UCSD-AML1 (cell line): ENCODE results near the gene LARP4B.

Experiments used
- DNase-seq: peaks from one replicate; lab custom pipeline; 2025; ENCODE audit not compliant: unreplicated experiment; lab: John Stamatoyannopoulos, UW

LARP4B gene

GRCh38 chr10:870564-871166 is 60.8 kb downstream of the LARP4B start:
- DNase-seq, result no peak

- no peak for DNase-seq
Measured at GRCh38 chr10:869171-869570, 62.3 kb downstream of the LARP4B start.

- no peak for DNase-seq
Measured at GRCh38 chr10:867807-868206, 63.7 kb downstream of the LARP4B start.

GRCh38 chr10:866577-866941 is 64.9 kb downstream of the LARP4B start:
- no peak for DNase-seq

GRCh38 chr10:865924-866576 is 65.5 kb downstream of the LARP4B start:
- DNase-seq, result no peak

- no peak for DNase-seq
Measured at GRCh38 chr10:865257-865656, 66.2 kb downstream of the LARP4B start.

- DNase-seq, result no peak
Measured at GRCh38 chr10:860519-860918, 71.0 kb downstream of the LARP4B start.

GRCh38 chr10:856416-857157 is 74.9 kb downstream of the LARP4B start:
- no peak for DNase-seq

GRCh38 chr10:855671-856070 is 75.8 kb downstream of the LARP4B start:
- DNase-seq, result no peak

GRCh38 chr10:855079-855478 is 76.4 kb downstream of the LARP4B start:
- DNase-seq, result no peak

GRCh38 chr10:853017-853416 is 78.5 kb downstream of the LARP4B start:
- no peak for DNase-seq

- no peak for DNase-seq
Measured at GRCh38 chr10:852386-852785, 79.1 kb downstream of the LARP4B start.

GRCh38 chr10:851901-852300 is 79.6 kb downstream of the LARP4B start:
- no peak for DNase-seq

GRCh38 chr10:850093-850492 is 81.4 kb downstream of the LARP4B start:
- no peak for DNase-seq

GRCh38 chr10:847868-848267 is 83.6 kb downstream of the LARP4B start:
- DNase-seq, result no peak

- no peak for DNase-seq
Measured at GRCh38 chr10:846126-846685, 85.3 kb downstream of the LARP4B start.

GRCh38 chr10:845526-845925 is 86.0 kb downstream of the LARP4B start:
- DNase-seq, result no peak

GRCh38 chr10:844552-844951 is 87.0 kb downstream of the LARP4B start:
- DNase-seq, result no peak

- no peak for DNase-seq
Measured at GRCh38 chr10:843703-844102, 87.8 kb downstream of the LARP4B start.

GRCh38 chr10:842795-843194 is 88.7 kb downstream of the LARP4B start:
- no peak for DNase-seq

GRCh38 chr10:841535-841934 is 90.0 kb downstream of the LARP4B start:
- no peak for DNase-seq

- no peak for DNase-seq
Measured at GRCh38 chr10:839550-840205, 91.8 kb downstream of the LARP4B start.
